Cerebellar nuclear complex (tissue), 1 donor: Measurements from ENCODE around the gene RABL6.

Experiments
- DNase-seq, 2 experiments: peaks; one replicate each; lab custom pipeline; 2025; lab: John Stamatoyannopoulos, UW

Gene RABL6

DNA sequence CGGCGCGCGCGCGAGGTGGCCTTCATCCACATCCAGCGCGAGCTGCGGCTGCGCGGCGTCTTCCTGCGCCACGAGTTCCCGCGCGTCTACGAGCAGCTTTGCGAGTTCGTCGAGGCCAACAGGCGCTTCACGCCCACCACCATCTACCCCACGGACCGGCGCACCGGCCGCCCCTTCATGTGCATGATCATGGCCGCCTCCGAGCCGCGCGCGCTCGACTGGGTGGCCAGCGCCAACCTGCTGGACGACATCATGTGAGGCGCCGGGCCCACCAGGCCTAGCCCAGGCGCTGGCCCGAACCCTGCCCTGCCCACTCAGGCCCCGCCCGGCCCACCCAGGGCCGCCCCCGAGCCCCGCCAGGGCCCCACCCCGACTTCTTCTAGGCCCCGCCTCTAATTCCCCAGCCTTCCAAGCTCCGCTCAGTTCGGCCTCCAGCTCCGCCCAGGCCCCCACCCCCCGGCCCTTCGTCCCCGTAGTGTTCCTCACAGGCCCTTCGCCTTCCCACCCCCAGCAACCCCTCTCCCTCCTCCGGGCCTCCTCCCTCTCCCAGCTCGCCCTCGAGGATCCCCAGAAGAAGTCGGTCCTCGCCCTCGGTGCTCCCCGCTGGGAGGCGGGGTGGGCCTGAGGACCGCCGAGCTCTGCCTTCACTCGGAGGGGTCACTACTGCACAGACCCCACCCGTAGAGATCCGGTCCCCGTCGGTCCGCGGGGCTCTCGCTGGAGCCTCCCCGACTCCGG, 39.5 kb downstream of the RABL6 start:
- DNase-seq: no peak

GRCh38 chr9:136847826-136848392, 40.2 kb downstream of the RABL6 start:
- no peak for DNase-seq

GRCh38 chr9:136848393-136849037, 40.8 kb downstream of the RABL6 start:
- no peak for DNase-seq

DNA sequence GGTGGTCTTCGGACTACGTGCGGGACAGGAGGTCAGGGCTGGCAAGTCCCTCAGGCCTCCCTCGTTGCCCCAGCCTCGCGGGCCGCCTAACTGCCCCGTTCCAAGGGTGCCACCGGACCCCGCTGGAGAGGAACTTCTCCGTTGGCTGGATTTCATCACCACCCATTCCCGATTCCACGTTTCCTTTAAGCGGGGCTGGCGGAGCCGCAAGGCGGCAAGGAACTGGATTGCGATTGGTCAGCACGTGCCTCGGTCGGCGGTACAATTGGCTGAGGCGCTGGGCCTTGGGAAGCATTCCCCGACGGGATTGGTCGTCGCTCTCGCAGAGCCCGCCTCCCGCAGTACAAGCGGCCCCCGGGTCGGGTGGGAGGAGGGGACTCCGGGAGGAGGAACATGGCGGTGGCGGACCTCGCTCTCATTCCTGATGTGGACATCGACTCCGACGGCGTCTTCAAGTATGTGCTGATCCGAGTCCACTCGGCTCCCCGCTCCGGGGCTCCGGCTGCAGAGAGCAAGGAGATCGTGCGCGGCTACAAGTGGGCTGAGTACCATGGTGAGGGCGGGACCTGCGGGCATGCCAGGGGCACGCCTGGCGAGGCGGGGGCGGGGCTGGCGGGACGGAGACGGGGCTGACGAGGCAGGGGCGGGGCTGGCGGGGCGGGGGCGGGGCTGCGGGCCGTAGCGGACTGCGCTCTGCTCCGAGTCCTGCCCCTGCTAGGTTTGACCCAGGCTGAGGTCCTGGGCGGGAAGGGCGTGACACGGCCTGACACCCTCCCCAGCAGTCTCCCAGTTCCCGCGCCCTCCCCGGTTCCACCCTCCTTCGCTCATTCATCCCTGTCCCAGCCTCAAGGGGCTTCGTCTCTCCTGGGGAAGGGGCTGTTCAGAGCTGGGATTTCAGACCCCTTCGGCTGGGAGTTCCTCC, 41.6 kb downstream of the RABL6 start, which contains the start of gene PHPT1:
TSS of gene PHPT1 (plus strand) at position 372 of the 922 bp plus-strand sequence. CDS start at position 394, 22 bp downstream.
- peak; percentile 87 to 95 for DNase-seq

DNA sequence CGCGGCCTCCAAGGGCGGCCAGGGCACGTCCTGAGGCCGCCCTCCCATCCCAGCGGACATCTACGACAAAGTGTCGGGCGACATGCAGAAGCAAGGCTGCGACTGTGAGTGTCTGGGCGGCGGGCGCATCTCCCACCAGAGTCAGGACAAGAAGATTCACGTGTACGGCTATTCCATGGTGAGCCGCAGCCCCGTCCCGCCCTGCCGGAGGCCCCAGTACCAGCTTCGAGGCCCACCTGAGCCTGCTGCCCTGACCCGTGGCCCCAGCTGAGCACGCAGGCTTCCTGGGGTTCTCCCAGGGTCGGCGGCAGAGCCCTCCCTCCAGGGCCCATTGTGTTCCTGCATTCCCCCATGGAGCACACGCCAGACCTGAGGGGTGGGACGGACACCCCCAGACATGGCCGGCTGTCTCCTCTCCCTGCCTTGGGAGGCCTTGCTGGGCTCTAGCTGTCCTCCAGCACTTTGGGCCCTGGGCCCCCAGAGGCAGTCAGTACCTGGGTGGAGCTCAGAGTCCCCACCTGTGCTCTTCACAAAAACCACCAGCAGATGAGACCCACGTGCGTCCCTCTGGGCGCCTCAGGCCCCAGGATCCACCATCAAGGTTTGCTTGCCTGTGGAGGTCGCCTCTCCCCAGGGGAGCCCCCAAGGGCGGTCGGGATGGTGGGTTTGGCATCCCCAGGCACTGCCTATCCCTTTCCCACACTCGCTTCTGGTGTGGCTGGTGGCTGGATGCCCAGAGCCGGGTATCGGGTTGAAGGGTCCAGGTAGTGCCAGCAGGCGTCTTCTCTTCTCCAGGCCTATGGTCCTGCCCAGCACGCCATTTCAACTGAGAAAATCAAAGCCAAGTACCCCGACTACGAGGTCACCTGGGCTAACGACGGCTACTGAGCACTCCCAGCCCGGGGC, 42.5 kb downstream of the RABL6 start:
- DNase-seq: no peak

DNA sequence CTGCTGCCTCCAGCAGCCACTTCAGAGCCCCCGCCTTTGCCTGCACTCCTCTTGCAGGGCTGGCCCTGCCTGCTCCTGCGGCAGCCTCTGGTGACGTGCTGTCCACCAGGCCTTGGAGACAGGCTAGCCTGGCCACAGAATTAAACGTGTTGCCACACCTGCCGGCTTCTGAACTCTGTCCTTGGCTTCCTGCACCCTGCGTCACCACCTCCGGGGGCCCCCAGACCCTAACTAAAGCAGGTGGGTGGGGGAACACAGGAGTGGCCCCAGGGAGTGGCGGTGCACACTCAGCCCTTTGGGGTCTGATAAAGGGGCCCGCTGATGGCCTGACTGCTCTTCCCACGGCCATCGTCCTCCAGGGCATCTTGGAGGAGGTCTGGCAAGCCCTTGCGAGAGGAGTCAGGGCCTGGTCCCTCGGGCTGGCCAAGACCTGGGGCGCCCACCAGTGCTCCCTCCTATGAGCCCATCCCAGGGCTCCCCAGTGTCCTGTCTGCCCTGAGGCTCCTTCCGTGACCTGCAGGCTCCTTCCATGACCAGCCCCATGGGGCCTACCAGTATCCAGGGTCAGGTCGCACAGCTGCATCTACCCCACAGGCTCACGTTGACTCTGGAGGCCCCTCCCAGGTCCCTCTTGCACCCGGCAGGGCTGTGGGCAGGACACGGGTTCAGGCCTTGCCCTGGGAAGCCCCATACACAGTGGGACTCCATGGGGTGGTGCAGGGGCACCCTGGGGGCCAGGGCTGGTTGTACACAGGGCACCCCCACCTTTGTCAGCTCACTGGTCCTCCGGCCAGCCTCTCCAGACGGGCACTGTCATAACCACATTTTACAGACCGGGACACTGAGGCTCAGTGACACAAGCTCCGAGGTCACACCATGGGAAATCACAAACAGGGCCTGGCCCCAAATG, 43.4 kb downstream of the RABL6 start:
- no peak for DNase-seq

DNA sequence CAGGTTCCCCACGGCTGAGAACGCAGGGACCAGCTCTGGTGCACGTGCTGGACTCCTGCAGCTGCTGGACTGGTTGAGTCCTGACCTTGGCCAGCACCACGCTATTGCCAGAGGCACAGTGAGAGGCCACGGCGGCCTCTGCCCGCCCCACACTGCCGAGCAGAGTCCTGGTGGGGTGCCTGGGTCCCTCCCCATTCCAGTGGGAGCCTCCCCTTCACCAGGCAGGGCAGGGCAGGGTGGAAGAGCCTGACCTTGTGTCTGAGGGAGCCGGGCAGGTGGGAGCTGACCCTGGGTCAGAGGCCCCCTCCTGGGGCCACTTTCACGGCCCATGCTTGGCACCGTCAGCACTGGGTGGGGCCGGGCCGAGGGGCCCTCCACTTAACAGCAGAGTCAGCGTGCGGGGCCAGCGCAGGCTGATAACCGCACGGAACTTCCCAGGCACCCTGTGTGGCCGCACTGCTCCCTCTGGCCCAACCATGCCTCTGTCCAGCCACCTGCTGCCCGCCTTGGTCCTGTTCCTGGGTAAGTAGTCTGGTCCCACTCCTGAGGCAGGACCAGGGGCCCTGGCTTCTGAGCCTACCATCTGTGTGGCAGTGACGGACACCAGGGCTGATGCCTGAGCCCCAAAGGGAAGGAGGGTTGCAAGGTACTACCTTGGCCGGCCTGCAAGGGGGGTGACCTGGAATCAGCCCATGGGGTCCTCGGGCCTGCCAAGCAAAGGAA, 44.4 kb downstream of the RABL6 start, which contains the start of gene MAMDC4:
TSS of gene MAMDC4 (plus strand) at position 406 of the 723 bp plus-strand sequence. CDS start at position 477, 71 bp downstream.
- no peak for DNase-seq

- no peak for DNase-seq
These were observed 45.2 kb downstream of the RABL6 start for GRCh38 chr9:136852664-136853595.

DNA sequence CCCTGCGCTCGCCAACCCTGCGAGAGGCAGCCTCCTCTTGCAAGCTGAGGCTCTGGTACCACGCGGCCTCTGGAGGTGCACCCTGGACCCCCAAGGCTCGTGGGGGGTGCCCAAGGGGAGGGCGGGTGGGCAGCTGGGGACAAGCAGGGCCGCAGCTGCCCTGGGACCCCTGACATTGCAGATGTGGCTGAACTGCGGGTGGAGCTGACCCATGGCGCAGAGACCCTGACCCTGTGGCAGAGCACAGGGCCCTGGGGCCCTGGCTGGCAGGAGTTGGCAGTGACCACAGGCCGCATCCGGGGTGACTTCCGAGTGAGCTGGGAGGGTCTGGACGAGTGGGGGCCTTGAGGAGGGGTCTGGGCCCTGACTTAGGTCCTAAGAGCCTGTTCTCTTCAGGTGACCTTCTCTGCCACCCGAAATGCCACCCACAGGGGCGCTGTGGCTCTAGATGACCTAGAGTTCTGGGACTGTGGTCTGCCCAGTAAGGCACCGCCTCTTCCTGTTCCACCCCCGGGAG, 45.9 kb downstream of the RABL6 start:
- DNase-seq: no peak

GRCh38 chr9:136854113-136854841, 46.5 kb downstream of the RABL6 start:
- DNase-seq: no peak

DNA sequence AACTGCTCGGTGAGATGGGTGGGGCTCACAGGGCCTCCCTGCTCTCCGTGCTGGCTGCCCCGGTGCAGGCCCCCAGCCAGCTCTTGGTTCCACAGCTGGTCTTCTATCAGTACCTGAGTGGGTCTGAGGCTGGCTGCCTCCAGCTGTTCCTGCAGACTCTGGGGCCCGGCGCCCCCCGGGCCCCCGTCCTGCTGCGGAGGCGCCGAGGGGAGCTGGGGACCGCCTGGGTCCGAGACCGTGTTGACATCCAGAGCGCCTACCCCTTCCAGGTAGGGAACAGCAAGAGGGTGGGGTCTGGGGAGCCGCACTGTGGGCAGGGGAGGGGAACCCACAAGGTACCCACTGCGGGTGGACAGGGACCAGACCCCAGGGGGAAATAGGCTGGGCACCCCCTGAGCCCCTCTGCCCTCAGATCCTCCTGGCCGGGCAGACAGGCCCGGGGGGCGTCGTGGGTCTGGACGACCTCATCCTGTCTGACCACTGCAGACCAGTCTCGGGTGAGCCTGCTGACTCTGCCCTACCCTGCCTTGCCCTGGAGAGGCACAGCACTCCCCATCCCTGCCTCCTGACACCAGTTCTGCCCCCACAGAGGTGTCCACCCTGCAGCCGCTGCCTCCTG, 47.2 kb downstream of the RABL6 start:
- DNase-seq: no peak

DNA sequence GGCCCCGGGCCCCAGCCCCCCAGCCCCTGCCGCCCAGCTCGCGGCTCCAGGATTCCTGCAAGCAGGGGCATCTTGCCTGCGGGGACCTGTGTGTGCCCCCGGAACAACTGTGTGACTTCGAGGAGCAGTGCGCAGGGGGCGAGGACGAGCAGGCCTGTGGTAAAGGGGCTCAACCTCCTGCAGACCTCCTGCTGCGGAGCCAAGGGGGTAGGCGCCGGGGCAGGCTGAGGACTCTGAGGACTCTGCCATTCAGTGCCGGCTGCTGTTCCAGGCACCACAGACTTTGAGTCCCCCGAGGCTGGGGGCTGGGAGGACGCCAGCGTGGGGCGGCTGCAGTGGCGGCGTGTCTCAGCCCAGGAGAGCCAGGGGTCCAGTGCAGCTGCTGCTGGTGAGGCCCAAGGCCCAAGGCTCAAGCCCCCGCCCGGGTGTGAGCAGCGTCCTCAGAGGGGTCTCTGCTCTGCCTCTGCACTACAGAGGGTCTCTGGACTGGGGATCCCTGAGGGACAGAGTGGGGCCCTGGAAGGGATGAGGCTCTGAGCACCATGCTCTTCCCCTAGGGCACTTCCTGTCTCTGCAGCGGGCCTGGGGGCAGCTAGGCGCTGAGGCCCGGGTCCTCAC, 47.8 kb downstream of the RABL6 start:
- no peak for DNase-seq

GRCh38 chr9:136856079-136856476, 48.3 kb downstream of the RABL6 start:
- DNase-seq: no peak

DNA sequence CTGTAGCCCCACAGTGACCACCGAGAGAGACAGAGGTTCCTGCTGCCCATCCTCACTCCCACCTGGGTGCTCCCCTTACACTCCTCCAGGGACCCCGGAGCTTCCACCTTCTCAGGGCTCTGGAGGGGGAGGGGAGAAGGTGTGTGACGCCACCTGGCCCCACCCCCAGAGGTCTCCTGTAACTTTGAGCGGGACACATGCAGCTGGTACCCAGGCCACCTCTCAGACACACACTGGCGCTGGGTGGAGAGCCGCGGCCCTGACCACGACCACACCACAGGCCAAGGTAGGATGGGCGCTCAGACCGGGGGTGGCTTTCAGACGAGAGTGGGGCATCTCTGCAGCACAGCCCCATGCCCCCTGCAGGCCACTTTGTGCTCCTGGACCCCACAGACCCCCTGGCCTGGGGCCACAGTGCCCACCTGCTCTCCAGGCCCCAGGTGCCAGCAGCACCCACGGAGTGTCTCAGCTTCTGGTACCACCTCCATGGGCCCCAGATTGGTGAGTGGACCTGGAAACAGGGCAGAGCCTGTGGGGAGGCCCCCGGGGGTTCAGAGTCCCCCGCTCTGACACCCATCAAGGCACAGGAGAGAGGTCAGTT, 48.9 kb downstream of the RABL6 start:
- DNase-seq: no peak

- no peak for DNase-seq
These were observed 49.4 kb downstream of the RABL6 start for GRCh38 chr9:136857166-136857565.
